ENCODE measurements around the gene CACNA2D2.

DNA sequence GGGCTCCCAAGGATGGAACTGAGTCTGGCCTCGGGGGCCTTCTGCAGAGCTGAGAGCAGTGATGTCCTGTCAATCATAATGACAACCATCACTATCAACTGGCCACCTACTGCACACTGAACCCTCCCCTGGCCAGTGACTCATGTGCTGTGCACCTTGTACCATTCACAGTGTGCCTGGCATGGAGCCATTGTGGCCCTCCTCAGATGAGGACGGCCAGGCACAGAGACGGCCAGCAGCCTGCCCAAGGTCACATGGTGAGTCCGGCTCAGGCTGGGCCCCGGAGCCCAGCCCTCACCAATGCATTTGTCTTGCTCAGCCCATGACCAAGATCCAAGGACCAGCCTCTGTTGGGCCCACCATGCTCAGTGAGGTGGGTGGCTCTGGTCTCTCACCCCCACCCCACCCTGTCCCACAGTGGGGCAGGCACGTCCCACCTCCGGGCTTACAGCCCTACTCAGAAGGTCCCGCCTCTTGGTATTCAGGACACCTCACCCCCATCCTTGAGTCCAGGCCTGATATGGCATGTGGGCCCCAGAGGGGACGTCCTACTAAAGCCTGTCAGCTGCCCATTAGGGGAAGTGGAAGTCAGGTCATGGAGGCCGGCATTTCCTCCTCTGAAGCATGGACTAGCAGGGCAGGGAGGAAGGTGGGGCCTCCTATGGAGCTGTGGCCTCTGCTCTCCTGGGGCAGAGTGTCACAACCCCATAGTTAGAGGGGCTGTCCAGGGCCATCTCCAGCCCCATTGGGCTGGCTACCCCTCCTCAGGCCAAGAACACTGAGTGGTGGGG, 108.2 kb downstream of the CACNA2D2 start:
- no peak for TF ChIP-seq CTCF (IDR thresholded peaks at IDR 0.05)
- TF ChIP-seq POLR2A (IDR thresholded peaks at IDR 0.05): no peak

All from body of pancreas (tissue), 4 donors.